A549 (cell line): Measurements from ENCODE around the gene CGN. TPM values are rescaled to one million over a fixed set of nuclear protein-coding genes. Genes with fewer than 3 reads are reported as not detected.

ENCODE experiments used
- ATAC-seq, 2 experiments: fragments of 200-7000 bp in 1 of 2; fragments of >200 bp in 1 of 2; cut with Nextera tagmentation in 1 of 2; cut with Tn5 transposase in 1 of 2; 3 replicates each; pipeline versions ENCODE4 v1.8.0 to v1.9.1; 2018 to 2020; ENCODE audit warnings: mild to moderate bottlenecking in 1 of 2, moderate library complexity in 1 of 2
- CTCF ChIA-PET: fragments of 300-600 bp; sonication (Branson Sonifier 250); formaldehyde crosslinking; extraction: SDS; loops from one replicate; lab custom pipeline; 2021; ENCODE audit warnings: antibody characterized with exemption, inconsistent platforms; lab: Yijun Ruan, JAX
- POLR2A ChIA-PET: fragments of 350-600 bp; formaldehyde crosslinking; extraction: SDS; loops from one replicate; lab custom pipeline; 2021; ENCODE audit warnings: antibody characterized with exemption, inconsistent platforms; lab: Yijun Ruan, JAX
- DNase-seq, 2 experiments: peaks; one replicate each; pipeline versions ENCODE4 v3.0.0 to v3.0.0-alpha.2; 2011 to 2016; ENCODE audit warnings: low read depth in 1 of 2, low spot score in 1 of 2
- FAIRE-seq: peaks from 2 replicates; lab custom pipeline; 2011; peaks lifted over from hg19 to GRCh38; lab: Jason Lieb, UNC
- H3K27ac ChIP-seq, 2 experiments: fragments of >200 bp; sonication (Bioruptor Twin); formaldehyde crosslinking; 3 replicates each; pipeline ENCODE4 v1.5.1; 2016 to 2017
- H3K4me1 ChIP-seq: fragments of >200 bp; sonication (Bioruptor Twin); formaldehyde crosslinking; 3 replicates; pipeline ENCODE4 v1.6.1; 2016
- H3K4me2 ChIP-seq: fragments of >200 bp; sonication (Bioruptor Twin); formaldehyde crosslinking; 3 replicates; pipeline ENCODE4 v1.6.1; 2016
- H3K4me3 ChIP-seq: fragments of >200 bp; sonication (Bioruptor Twin); formaldehyde crosslinking; 3 replicates; pipeline ENCODE4 v1.5.1; 2016
- H3K9me3 ChIP-seq: fragments of >200 bp; sonication (Bioruptor Twin); formaldehyde crosslinking; 3 replicates; pipeline ENCODE4 v1.6.1; 2016
- ATOH8 ChIP-seq: fragments of 250-450 bp; sonication (Bioruptor Pico); IDR thresholded peaks from 2 replicates; pipeline ENCODE4 v1.5.0; 2020; ENCODE audit warnings: low read depth, mild to moderate bottlenecking, moderate library complexity
- CBX2 ChIP-seq: fragments of 200-600 bp; sonication (generic); IDR thresholded peaks from 2 replicates; pipeline ENCODE4 v1.6.1; 2016; ENCODE audit warnings: low read depth, mild to moderate bottlenecking, borderline replicate concordance
- GATA3 ChIP-seq: IDR thresholded peaks from 2 replicates; pipeline ENCODE4 v1.6.1; 2012; ENCODE audit warnings: borderline replicate concordance
- HMGXB4 ChIP-seq: fragments of 250-450 bp; sonication (Bioruptor Pico); IDR thresholded peaks from 2 replicates; pipeline ENCODE4 v1.5.0; 2021; ENCODE audit warnings: mild to moderate bottlenecking, moderate library complexity, borderline replicate concordance
- JUN ChIP-seq, 2 experiments: fragments of >200 bp; sonication (Bioruptor Twin); formaldehyde crosslinking; IDR thresholded peaks; 2 replicates in 1 of 2; 3 replicates in 1 of 2; pipeline ENCODE4 v1.6.1; 2016 to 2017
- MAFK ChIP-seq: fragments of 450-650 bp; IDR thresholded peaks from 2 replicates; pipeline ENCODE4 v1.6.1; 2014; ENCODE audit not compliant: partially characterized antibody
- PHF8 ChIP-seq: fragments of 200-600 bp; sonication (generic); IDR thresholded peaks from 2 replicates; pipeline ENCODE4 v1.6.1; 2016; ENCODE audit warnings: low read depth, mild to moderate bottlenecking, antibody characterized with exemption, moderate library complexity, borderline replicate concordance
- RAD21 ChIP-seq, 2 experiments: fragments of >200 bp in 1 of 2; sonication (Bioruptor Twin) in 1 of 2; formaldehyde crosslinking in 1 of 2; IDR thresholded peaks in 1 of 2; conservative IDR thresholded peaks in 1 of 2; 2 replicates in 1 of 2; 3 replicates in 1 of 2; pipeline ENCODE4 v1.6.1; 2012 to 2018; ENCODE audit warnings: inconsistent platforms in 1 of 2
- RCOR1 ChIP-seq: fragments of 150-350 bp; IDR thresholded peaks from 2 replicates; pipeline ENCODE4 v1.6.1; 2014; ENCODE audit warnings: antibody characterized with exemption, low read length, low read depth
- REST ChIP-seq: fragments of 200-600 bp; sonication (generic); IDR thresholded peaks from 2 replicates; pipeline ENCODE4 v1.6.1; 2016; ENCODE audit warnings: antibody characterized with exemption, mild to moderate bottlenecking, moderate library complexity
- RNF2 ChIP-seq: fragments of 200-600 bp; sonication (generic); IDR thresholded peaks from 2 replicates; pipeline ENCODE4 v1.6.1; 2016; ENCODE audit warnings: low read depth, mild to moderate bottlenecking, antibody characterized with exemption, moderate library complexity, borderline replicate concordance
- SMC3 ChIP-seq: fragments of >200 bp; sonication (Bioruptor Twin); formaldehyde crosslinking; IDR thresholded peaks from 3 replicates; pipeline ENCODE4 v1.6.1; 2018; ENCODE audit warnings: inconsistent platforms
- TFCP2L1 ChIP-seq: fragments of 250-450 bp; sonication (Bioruptor Pico); IDR thresholded peaks from 2 replicates; pipeline ENCODE4 v1.5.0; 2021; ENCODE audit warnings: mild to moderate bottlenecking
- WGBS: methylation state at CpG from one replicate; pipeline ENCODE4 v1.1.6; 2017; ENCODE audit errors: missing lambda C conversion rate; 5-methylcytosine and 5-hydroxymethylcytosine counted together
- polyA plus RNA-seq, 4 experiments: library from polyadenylated mRNA; depleted of rRNA in 3 of 4; stranded (reverse); fragments of >200 nt; fragmentation: RNase III in 1 of 4; extraction: RNeasy Plus Mini Kit Qiagen cat#74134 plus additional on column Dnase treatment in 1 of 4; gene quantifications; 2 replicates in 3 of 4; 3 replicates in 1 of 4; pipeline ENCODE4 v1.2.3, GENCODE V29; 2011 to 2017
- TF ChIP-seq, protein P1 (sequence below): IDR thresholded peaks from 2 replicates; pipeline ENCODE4 v1.6.1; 2012
- TF ChIP-seq, protein P2 (sequence below): IDR thresholded peaks from 2 replicates; pipeline ENCODE4 v1.6.1; 2012

Gene CGN
- polyA plus RNA-seq, 2 of the 4 experiments (the other 2 are of a cell fraction) = 1.8 to 2.3 TPM

DNA sequence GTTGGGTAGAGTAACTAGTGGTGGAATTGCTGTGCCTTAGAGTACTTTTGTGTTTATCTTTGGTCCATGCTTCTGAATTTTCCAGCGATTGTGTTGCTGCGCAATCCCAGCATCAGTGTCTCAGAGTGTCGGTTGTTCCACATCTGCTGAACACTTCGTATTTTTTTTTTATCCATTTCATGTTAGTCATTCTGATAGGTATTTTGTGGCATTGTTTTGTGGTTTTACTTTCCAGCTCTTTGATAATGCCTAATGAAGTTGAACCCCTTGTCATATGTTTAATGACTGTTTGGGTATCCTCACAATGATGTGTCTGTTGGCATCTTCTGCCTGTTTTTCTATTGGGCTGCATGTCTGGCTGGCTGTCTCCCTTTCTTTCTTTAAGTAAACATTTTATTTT, 42.5 kb downstream of the CGN start (continued):
- TF ChIP-seq, protein P1, sequence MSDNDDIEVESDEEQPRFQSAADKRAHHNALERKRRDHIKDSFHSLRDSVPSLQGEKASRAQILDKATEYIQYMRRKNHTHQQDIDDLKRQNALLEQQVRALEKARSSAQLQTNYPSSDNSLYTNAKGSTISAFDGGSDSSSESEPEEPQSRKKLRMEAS = no peak
- TF ChIP-seq PHF8 = no peak
- no peak for TF ChIP-seq MAFK

DNA sequence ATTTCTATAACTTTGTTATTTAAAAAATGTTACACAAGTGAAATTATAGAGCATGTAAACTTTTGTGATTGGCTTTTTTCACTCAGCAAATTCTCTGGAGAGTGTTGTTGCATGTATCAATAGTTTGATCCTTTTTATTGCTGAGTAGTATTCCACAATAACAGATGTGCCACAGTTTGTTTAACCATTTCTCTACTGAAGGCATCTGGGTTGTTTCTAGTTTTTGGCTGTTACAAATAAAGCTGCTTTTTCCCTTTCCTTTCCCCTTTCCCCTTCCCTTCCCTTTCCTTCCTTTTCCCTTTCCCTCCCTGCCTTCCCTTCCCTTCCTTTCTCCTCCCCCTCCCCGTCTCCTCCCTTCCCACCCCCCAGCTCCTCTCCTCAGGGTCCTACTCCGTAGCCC, 44.9 kb downstream of the CGN start:
- Histone ChIP-seq H3K27ac (0 out of 6 replicates have a peak overlapping the region, but pooled peaks of 1 of the 2 experiments have one; percentile 9), H3K4me2 (no peak overlapping the region), H3K9me3 (no peaks in the 10 kb centered on the region), H3K4me3 (no peak overlapping the region), H3K4me1 (peaks cover 34% of the 10 kb centered on the region)
- ATAC-seq (no peak), DNase-seq (no peak), FAIRE-seq (no peak)
- WGBS = no CpG with 5 or more reads among the region's 2 CpGs
- TF ChIP-seq, protein P2, sequence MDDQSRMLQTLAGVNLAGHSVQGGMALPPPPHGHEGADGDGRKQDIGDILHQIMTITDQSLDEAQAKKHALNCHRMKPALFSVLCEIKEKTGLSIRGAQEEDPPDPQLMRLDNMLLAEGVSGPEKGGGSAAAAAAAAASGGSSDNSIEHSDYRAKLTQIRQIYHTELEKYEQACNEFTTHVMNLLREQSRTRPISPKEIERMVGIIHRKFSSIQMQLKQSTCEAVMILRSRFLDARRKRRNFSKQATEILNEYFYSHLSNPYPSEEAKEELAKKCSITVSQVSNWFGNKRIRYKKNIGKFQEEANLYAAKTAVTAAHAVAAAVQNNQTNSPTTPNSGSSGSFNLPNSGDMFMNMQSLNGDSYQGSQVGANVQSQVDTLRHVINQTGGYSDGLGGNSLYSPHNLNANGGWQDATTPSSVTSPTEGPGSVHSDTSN = no peak
- no peak for TF ChIP-seq TFCP2L1 (CRISPR knock-in tag)
- ChIA-PET POLR2A (no interaction called here), CTCF (interaction anchor here (0.7 kb wide), 1 partner anchor 45 kb away, joined by 4 read pairs; the partner anchor contains the start of gene CGN)

DNA sequence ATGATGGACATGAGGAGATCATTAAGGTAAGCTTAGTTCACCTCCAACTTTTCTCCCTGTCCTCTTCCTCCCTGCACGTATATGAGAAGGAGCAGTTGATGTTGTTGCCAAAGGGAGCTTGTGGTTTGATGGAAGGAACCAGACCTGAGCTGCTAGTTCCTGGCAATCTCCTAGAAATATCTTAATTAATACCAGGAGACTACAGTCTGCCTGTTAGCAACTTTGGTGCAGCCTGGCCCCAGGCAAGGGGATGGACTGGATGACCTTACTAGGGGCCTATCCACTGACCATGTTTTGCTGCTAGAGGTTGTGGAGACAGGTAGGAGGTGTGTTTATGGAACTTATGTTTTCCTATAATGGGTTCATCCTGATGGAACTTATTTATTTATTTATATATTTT, 51.5 kb downstream of the CGN start:
- DNase-seq (no peak), FAIRE-seq (no peak), ATAC-seq (peak in 1 of 2 experiments; percentile 18; a peak in 2 of 6 replicates)
- ChIA-PET POLR2A (interaction anchor here (1.7 kb wide), 1 partner anchor 23 kb away, joined by 6 read pairs; the partner anchor contains the start of gene TUFT1), CTCF (interaction anchor here (0.8 to 6.6 kb wide), 8 partner anchors 10 to 33 kb away, joined by 3 to 36 read pairs (median 4); partner anchors contain the start of gene TUFT1)
- TF ChIP-seq RNF2 = no peak
- 96% methylated on average over 1 of the region's 1 CpG for WGBS
- no peaks in the 10 kb centered on the region for H3K9me3 ChIP-seq
- H3K27ac ChIP-seq = no peak overlapping the region
- no peak overlapping the region for H3K4me3 ChIP-seq
- H3K4me1 ChIP-seq = peaks cover 28% of the 10 kb centered on the region
- H3K4me2 ChIP-seq = no peak overlapping the region

GRCh38 chr1:151563376-151563775, 52.2 kb downstream of the CGN start:
- CTCF ChIA-PET = interaction anchor here (0.8 to 6.6 kb wide), 4 partner anchors 11 to 32 kb away, joined by 4 to 36 read pairs (median 5); no protein-coding TSS in a partner anchor
- no peak overlapping the region for H3K27ac ChIP-seq
- peaks cover 33% of the 10 kb centered on the region for H3K4me1 ChIP-seq
- H3K4me3 ChIP-seq = no peak overlapping the region
- no peak for FAIRE-seq
- no peak for DNase-seq
- 54% methylated on average over 2 of the region's 2 CpGs for WGBS
- no peaks in the 10 kb centered on the region for H3K9me3 ChIP-seq
- POLR2A ChIA-PET = interaction anchor here (1.7 kb wide), 1 partner anchor 24 kb away, joined by 6 read pairs; the partner anchor contains the start of gene TUFT1
- TF ChIP-seq RCOR1 = no peak
- no peak for TF ChIP-seq ATOH8 (CRISPR knock-in tag)
- no peak for TF ChIP-seq RAD21 (conservative IDR thresholded peaks at IDR 0.05 in 1 of 2, IDR thresholded peaks at IDR 0.05 in 1 of 2)
- no peak for TF ChIP-seq PHF8
- TF ChIP-seq HMGXB4 (CRISPR knock-in tag) = no peak
- no peak for TF ChIP-seq SMC3
- TF ChIP-seq JUN (IDR thresholded peaks at IDR 0.05) = no peak
- no peak for TF ChIP-seq CBX2
- no peak for TF ChIP-seq GATA3
- TF ChIP-seq REST = no peak
- peak in 1 of 2 experiments; percentile 37; a peak in 3 of 6 replicates for ATAC-seq
- H3K4me2 ChIP-seq = no peak overlapping the region
